LNCaP clone FGC (cell line): ENCODE data around the gene PYURF.

Experiments
- DNase-seq: peaks from one replicate; pipeline ENCODE4 v3.0.0-alpha.2; 2011; ENCODE audit warnings: low read depth
- H3K4me3 ChIP-seq: 2 replicates; pipeline ENCODE4 v1.5.1; 2011; ENCODE audit warnings: mild to moderate bottlenecking, low read depth, low read length, control low read depth
- TF ChIP-seq, protein P1 (sequence below): IDR thresholded peaks from 2 replicates; pipeline ENCODE4 v1.5.1; 2012; ENCODE audit warnings: mild to moderate bottlenecking; ENCODE audit not compliant: control insufficient read depth, insufficient read depth; ENCODE audit errors: extremely low read depth

Gene PYURF

DNA sequence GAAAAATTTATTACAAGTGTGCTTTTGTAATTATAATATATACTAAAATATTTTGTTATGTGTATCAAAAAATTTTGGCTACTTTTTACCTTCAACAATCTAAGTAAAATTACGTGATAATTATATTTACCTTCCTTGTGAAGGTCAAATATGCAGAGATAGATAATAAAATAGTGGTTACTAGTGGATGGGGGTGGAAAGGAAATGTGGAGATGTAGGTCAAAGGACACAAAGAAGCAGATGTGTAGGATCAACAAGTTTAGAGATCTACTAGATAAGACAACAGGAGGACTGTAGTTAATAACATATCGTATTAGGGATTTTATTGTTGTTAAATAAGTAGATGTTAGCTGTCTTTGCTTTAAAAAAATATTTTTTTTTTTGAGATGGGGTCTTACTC lies 45.3 kb downstream of the PYURF start:
- H3K4me3 ChIP-seq = no peak overlapping the region
- TF ChIP-seq, protein P1, sequence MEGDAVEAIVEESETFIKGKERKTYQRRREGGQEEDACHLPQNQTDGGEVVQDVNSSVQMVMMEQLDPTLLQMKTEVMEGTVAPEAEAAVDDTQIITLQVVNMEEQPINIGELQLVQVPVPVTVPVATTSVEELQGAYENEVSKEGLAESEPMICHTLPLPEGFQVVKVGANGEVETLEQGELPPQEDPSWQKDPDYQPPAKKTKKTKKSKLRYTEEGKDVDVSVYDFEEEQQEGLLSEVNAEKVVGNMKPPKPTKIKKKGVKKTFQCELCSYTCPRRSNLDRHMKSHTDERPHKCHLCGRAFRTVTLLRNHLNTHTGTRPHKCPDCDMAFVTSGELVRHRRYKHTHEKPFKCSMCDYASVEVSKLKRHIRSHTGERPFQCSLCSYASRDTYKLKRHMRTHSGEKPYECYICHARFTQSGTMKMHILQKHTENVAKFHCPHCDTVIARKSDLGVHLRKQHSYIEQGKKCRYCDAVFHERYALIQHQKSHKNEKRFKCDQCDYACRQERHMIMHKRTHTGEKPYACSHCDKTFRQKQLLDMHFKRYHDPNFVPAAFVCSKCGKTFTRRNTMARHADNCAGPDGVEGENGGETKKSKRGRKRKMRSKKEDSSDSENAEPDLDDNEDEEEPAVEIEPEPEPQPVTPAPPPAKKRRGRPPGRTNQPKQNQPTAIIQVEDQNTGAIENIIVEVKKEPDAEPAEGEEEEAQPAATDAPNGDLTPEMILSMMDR = no peak
- no peak for DNase-seq

DNA sequence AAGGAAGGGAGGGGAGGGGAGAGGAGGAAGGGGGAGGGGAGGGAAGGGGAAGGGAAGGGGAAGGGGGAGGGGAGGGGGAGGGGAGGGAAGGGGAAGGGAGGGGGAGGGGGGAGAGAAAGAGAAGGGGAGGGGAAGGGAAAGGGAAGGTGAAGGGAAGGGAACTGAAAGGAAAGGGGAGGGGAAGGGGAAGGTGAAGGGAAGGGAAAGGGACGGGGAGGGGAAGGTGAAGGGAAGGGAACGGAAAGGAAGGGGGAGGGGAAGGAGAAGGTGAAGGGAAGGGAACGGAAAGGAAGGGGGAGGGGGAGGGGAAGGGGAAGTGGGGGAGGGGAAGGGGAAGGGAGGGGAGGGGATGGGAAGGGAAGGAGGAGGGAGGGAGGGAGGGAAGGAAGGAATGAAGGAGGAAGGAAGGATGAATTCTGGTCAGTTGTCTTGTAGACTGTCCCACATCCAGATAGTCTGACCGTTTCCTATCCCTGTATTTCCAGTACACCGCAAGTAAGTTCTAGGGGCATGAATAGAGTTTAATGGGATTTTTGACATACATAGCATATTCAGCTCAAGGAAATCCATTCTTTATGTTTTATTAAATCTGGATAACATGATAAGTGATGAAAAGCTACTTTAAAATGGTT lies 46.2 kb downstream of the PYURF start:
- TF ChIP-seq, protein P1 = no peak
- H3K4me3 ChIP-seq = no peak overlapping the region
- DNase-seq = no peak
